GM21447 (cell line): Measurements from ENCODE around the gene ABHD17B.

ENCODE experiments used
- ATAC-seq: cut with Tn5 transposase; IDR thresholded peaks from one replicate; pipeline ENCODE4 v1.9.1; 2021; ENCODE audit not compliant: unreplicated experiment

Gene ABHD17B

GRCh38 chr9:71822935-71823334 is 88.1 kb downstream of the ABHD17B start:
- no peak for ATAC-seq

- ATAC-seq = no peak
These were observed 88.5 kb downstream of the ABHD17B start for GRCh38 chr9:71822456-71822855.

GRCh38 chr9:71821405-71821804 is 89.6 kb downstream of the ABHD17B start:
- ATAC-seq = no peak

GRCh38 chr9:71820403-71820921 is 90.5 kb downstream of the ABHD17B start:
- no peak for ATAC-seq

GRCh38 chr9:71819115-71819739 is 91.8 kb downstream of the ABHD17B start:
- ATAC-seq = no peak

- ATAC-seq = no peak
These were observed 94.0 kb downstream of the ABHD17B start for GRCh38 chr9:71816916-71817451.
